A673 (cell line): Measurements from ENCODE around the gene PXK. TPM values are rescaled to one million over a fixed set of nuclear protein-coding genes. Genes with fewer than 3 reads are reported as not detected.
A peak's percentile ranks its signal among the peaks of the same experiment; 100 is the strongest.

Source experiments
- BruUV-seq: library from RNA; stranded (reverse); fragments of 400-500 nt; replicated peaks from 2 replicates; lab custom pipeline; 2021; lab: Mats Ljungman, UMichigan
- CTCF ChIA-PET: fragments of 300-600 bp; sonication (Branson Sonifier 250); formaldehyde crosslinking; loops from one replicate; lab custom pipeline; 2022; ENCODE audit warnings: antibody characterized with exemption; lab: Charles Lee
- POLR2A ChIA-PET: fragments of 300-600 bp; sonication (Branson Sonifier 250); formaldehyde crosslinking; loops from one replicate; lab custom pipeline; 2022; ENCODE audit warnings: antibody characterized with exemption; ENCODE audit not compliant: low non-redundant PET; lab: Charles Lee
- DNase-seq: peaks from one replicate; pipeline ENCODE4 v3.0.0-alpha.2; 2015; ENCODE audit warnings: low spot score
- H3K27ac ChIP-seq: fragments of 200-600 bp; sonication (generic); 2 replicates; pipeline ENCODE4 v1.5.1; 2016; ENCODE audit warnings: mixed run types, low read depth, mild to moderate bottlenecking, mixed read lengths, antibody characterized with exemption, low read length; ENCODE audit not compliant: poor library complexity, severe bottlenecking
- H3K27me3 ChIP-seq: fragments of 200-600 bp; sonication (generic); replicated peaks from 2 replicates; pipeline ENCODE4 v1.6.1; 2017; ENCODE audit warnings: mixed run types, low read depth, mild to moderate bottlenecking, mixed read lengths, antibody characterized with exemption, low read length; ENCODE audit not compliant: insufficient read depth, poor library complexity
- H3K36me3 ChIP-seq: fragments of 200-600 bp; sonication (generic); 2 replicates; pipeline ENCODE4 v1.6.1; 2016; ENCODE audit warnings: mixed run types, mild to moderate bottlenecking, mixed read lengths, antibody characterized with exemption, low read length; ENCODE audit not compliant: insufficient read depth, poor library complexity, severe bottlenecking
- H3K4me1 ChIP-seq: fragments of 200-600 bp; sonication (generic); 2 replicates; pipeline ENCODE4 v1.6.1; 2017; ENCODE audit warnings: mixed run types, mild to moderate bottlenecking, mixed read lengths, antibody characterized with exemption, low read length; ENCODE audit not compliant: insufficient read depth, poor library complexity, severe bottlenecking
- H3K4me3 ChIP-seq: fragments of 200-600 bp; sonication (generic); 2 replicates; pipeline ENCODE4 v1.5.1; 2016; ENCODE audit warnings: low read depth, mixed run types, mild to moderate bottlenecking, mixed read lengths, low read length; ENCODE audit not compliant: poor library complexity, severe bottlenecking
- H3K9me3 ChIP-seq: fragments of 200-600 bp; sonication (generic); 2 replicates; pipeline ENCODE4 v1.6.1; 2016; ENCODE audit warnings: mixed run types, low read depth, mild to moderate bottlenecking, mixed read lengths, antibody characterized with exemption, low read length; ENCODE audit not compliant: poor library complexity, severe bottlenecking
- CTCF ChIP-seq: fragments of 300-800, 200-600 bp; sonication (generic); conservative IDR thresholded peaks from 2 replicates; pipeline ENCODE4 v1.5.1; 2017; ENCODE audit warnings: low read depth, mild to moderate bottlenecking, antibody characterized with exemption, low read length, moderate library complexity, mixed read lengths
- EZH2 ChIP-seq: fragments of 200-600 bp; sonication (generic); IDR thresholded peaks from 2 replicates; pipeline ENCODE4 v1.6.1; 2017; ENCODE audit warnings: borderline replicate concordance, low read depth, mild to moderate bottlenecking, mixed read lengths, antibody characterized with exemption, low read length; ENCODE audit not compliant: poor library complexity, severe bottlenecking
- intact Hi-C: fragments of 100-400 bp; cut with micrococcal nuclease; formaldehyde crosslinking; loops from one replicate; pipeline ENCODE4 v1.10.0; 2022; ENCODE audit not compliant: unreplicated experiment
- total RNA-seq: library from RNA; stranded (reverse); gene quantifications from 2 replicates; pipeline ENCODE4 v1.2.3, GENCODE V29; 2021

The PXK gene
- total RNA-seq, 1 experiment from 2014 or later = 13.2 TPM

- POLR2A ChIA-PET = interaction anchor here (0.7 kb wide), 1 partner anchor 152 kb away, joined by 5 read pairs; no protein-coding TSS in a partner anchor
- DNase-seq = no peak
- TF ChIP-seq CTCF (no peak), EZH2 (no peak)
- Histone ChIP-seq H3K9me3 (no peaks in the 10 kb centered on the region), H3K27me3 (no peaks in the 10 kb centered on the region), H3K27ac (no peak overlapping the region), H3K4me3 (no peak overlapping the region), H3K36me3 (peaks cover 29% of the 10 kb centered on the region), H3K4me1 (no peaks in the 10 kb centered on the region)
- BruUV-seq = no TSS peak
- CTCF ChIA-PET = no interaction called here
- intact Hi-C loops = loop anchor here (5.0 kb wide), 4 partner anchors 71 to 324 kb away; partner anchors contain the start of gene ABHD6
Measured at GRCh38 chr3:58308728-58309127, 24.0 kb upstream of the PXK start.

GRCh38 chr3:58317811-58318210 lies 14.9 kb upstream of the PXK start:
- intact Hi-C loops = no loop called here
- H3K27ac ChIP-seq = no peak overlapping the region
- TSS peak; percentile 20 for BruUV-seq
- H3K4me3 ChIP-seq = no peak overlapping the region
- ChIA-PET CTCF (interaction anchor here (0.7 kb wide), 1 partner anchor 247 kb away, joined by 4 read pairs; no protein-coding TSS in a partner anchor), POLR2A (interaction anchor here (0.7 kb wide), 1 partner anchor 212 kb away, joined by 4 read pairs; no protein-coding TSS in a partner anchor)
- no peaks in the 10 kb centered on the region for H3K9me3 ChIP-seq
- TF ChIP-seq CTCF (no peak), EZH2 (no peak)
- no peak for DNase-seq
- H3K27me3 ChIP-seq = no peaks in the 10 kb centered on the region
- H3K36me3 ChIP-seq = peaks cover 30% of the 10 kb centered on the region
- H3K4me1 ChIP-seq = no peaks in the 10 kb centered on the region

- DNase-seq = no peak
- Histone ChIP-seq H3K36me3 (peaks cover 10% of the 10 kb centered on the region), H3K27me3 (no peaks in the 10 kb centered on the region), H3K4me3 (no peak overlapping the region), H3K9me3 (no peaks in the 10 kb centered on the region), H3K27ac (no peak overlapping the region), H3K4me1 (no peaks in the 10 kb centered on the region)
- no peak for TF ChIP-seq EZH2
- no peak for TF ChIP-seq CTCF
- ChIA-PET POLR2A (no interaction called here), CTCF (no interaction called here)
- BruUV-seq = no TSS peak
- intact Hi-C loops = loop anchor here (2.0 kb wide), 2 partner anchors 93 to 211 kb away; no protein-coding TSS in a partner anchor
Measured at GRCh38 chr3:58321791-58322190, 10.9 kb upstream of the PXK start.
